IMR-90 (cell line): ENCODE results near the gene OMG.

Source experiments
- POLR2A ChIP-seq: IDR thresholded peaks from 2 replicates; pipeline ENCODE4 v1.6.1; 2012; ENCODE audit warnings: mild to moderate bottlenecking, low read depth, low read length
- RAD21 ChIP-seq: IDR thresholded peaks from 2 replicates; pipeline ENCODE4 v1.6.1; 2012; ENCODE audit warnings: low read length, improper control_type of control experiment
- TF ChIP-seq, protein P1 (sequence below): conservative IDR thresholded peaks from 2 replicates; pipeline ENCODE4 v1.5.1; 2012; ENCODE audit warnings: mild to moderate bottlenecking, low read depth, low read length, improper control_type of control experiment

DNA sequence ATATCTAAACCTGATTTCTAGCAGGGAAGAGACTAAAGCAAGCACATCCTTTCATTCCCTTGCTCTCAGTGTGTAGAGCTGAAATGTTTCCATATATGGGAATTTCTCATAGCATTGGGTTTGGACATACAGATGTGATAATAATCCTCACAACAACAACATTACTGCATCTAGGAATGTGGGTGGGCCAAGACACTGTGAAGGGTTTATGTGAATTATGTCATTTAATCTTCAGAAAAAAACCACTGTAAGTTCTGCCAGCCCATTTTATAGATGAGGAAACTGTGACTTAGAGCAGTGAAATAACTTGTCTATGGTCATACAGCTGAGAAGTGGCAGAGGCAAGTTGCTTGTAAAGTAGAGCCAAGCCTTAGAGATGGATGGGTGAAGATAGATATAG lies 5.2 kb downstream of the OMG start:
- TF ChIP-seq, protein P1, sequence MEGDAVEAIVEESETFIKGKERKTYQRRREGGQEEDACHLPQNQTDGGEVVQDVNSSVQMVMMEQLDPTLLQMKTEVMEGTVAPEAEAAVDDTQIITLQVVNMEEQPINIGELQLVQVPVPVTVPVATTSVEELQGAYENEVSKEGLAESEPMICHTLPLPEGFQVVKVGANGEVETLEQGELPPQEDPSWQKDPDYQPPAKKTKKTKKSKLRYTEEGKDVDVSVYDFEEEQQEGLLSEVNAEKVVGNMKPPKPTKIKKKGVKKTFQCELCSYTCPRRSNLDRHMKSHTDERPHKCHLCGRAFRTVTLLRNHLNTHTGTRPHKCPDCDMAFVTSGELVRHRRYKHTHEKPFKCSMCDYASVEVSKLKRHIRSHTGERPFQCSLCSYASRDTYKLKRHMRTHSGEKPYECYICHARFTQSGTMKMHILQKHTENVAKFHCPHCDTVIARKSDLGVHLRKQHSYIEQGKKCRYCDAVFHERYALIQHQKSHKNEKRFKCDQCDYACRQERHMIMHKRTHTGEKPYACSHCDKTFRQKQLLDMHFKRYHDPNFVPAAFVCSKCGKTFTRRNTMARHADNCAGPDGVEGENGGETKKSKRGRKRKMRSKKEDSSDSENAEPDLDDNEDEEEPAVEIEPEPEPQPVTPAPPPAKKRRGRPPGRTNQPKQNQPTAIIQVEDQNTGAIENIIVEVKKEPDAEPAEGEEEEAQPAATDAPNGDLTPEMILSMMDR = no peak
- TF ChIP-seq RAD21 (no peak), POLR2A (no peak)
